ENCODE results near the gene IL19. TPM values are rescaled to one million over a fixed set of nuclear protein-coding genes. Genes with fewer than 3 reads are reported as not detected.

IL19 gene
- total and polyA plus RNA-seq, 9 donors, result not detected

GRCh38 chr1:206835186-206835585 lies 64.6 kb downstream of the IL19 start:
- intact Hi-C loops (cut with DNase I), result no loop called here
- WGBS, 3 donors, result 30 to 51% (median 39%) methylated on average over 3 of the region's 3 CpGs
- no peak overlapping the region for H3K4me3 ChIP-seq
- no peak overlapping the region for H3K27ac ChIP-seq
- no peaks in the 10 kb centered on the region for H3K9me3 ChIP-seq
- no peak for TF ChIP-seq CTCF (IDR thresholded peaks at IDR 0.05)
- TF ChIP-seq POLR2A (IDR thresholded peaks at IDR 0.05), result no peak
- TF ChIP-seq EP300 (IDR thresholded peaks at IDR 0.05), result no peak
- H3K4me1 ChIP-seq (ENCODE audit: insufficient read depth), result no peaks in the 10 kb centered on the region
- no peak for DNase-seq
- H3K36me3 ChIP-seq, result no peaks in the 10 kb centered on the region
- H3K27me3 ChIP-seq, result no peaks in the 10 kb centered on the region

- Histone ChIP-seq H3K27me3 (no peaks in the 10 kb centered on the region), H3K9me3 (no peaks in the 10 kb centered on the region), H3K4me1 (ENCODE audit: insufficient read depth) (no peaks in the 10 kb centered on the region), H3K36me3 (no peaks in the 10 kb centered on the region), H3K27ac (no peak overlapping the region), H3K4me3 (no peak overlapping the region)
- whole genome bisulfite sequencing, 3 donors, result 40 to 61% (median 54%) methylated on average over 2 of the region's 2 CpGs
- intact Hi-C loops (cut with DNase I), result no loop called here
- TF ChIP-seq CTCF (IDR thresholded peaks at IDR 0.05), result no peak
- TF ChIP-seq EP300 (IDR thresholded peaks at IDR 0.05), result no peak
- no peak for TF ChIP-seq POLR2A (IDR thresholded peaks at IDR 0.05)
- no peak for DNase-seq
Observed at GRCh38 chr1:206836111-206836510, 65.5 kb downstream of the IL19 start.

- no peak for DNase-seq
- Histone ChIP-seq H3K27me3 (no peaks in the 10 kb centered on the region), H3K4me1 (ENCODE audit: insufficient read depth) (no peaks in the 10 kb centered on the region), H3K36me3 (no peaks in the 10 kb centered on the region), H3K27ac (no peak overlapping the region), H3K9me3 (no peaks in the 10 kb centered on the region), H3K4me3 (no peak overlapping the region)
- intact Hi-C loops (cut with DNase I), result no loop called here
- no peak for TF ChIP-seq POLR2A (IDR thresholded peaks at IDR 0.05)
- TF ChIP-seq EP300 (IDR thresholded peaks at IDR 0.05), result no peak
- TF ChIP-seq CTCF (IDR thresholded peaks at IDR 0.05), result no peak
- 82 to 86% (median 85%) methylated on average over 4 of the region's 4 CpGs for WGBS, 3 donors
Observed at GRCh38 chr1:206839006-206839560, 68.5 kb downstream of the IL19 start.

GRCh38 chr1:206839857-206840256 lies 69.3 kb downstream of the IL19 start:
- TF ChIP-seq CTCF (IDR thresholded peaks at IDR 0.05), result no peak
- TF ChIP-seq EP300 (IDR thresholded peaks at IDR 0.05), result no peak
- no peak for TF ChIP-seq POLR2A (IDR thresholded peaks at IDR 0.05)
- H3K4me3 ChIP-seq, result no peak overlapping the region
- H3K27me3 ChIP-seq, result no peaks in the 10 kb centered on the region
- no peaks in the 10 kb centered on the region for H3K9me3 ChIP-seq
- no peak for DNase-seq
- H3K36me3 ChIP-seq, result no peaks in the 10 kb centered on the region
- H3K4me1 ChIP-seq (ENCODE audit: insufficient read depth), result no peaks in the 10 kb centered on the region
- no peak overlapping the region for H3K27ac ChIP-seq
- WGBS, 3 donors, result 50 to 69% (median 61%) methylated on average over 7 of the region's 7 CpGs
- intact Hi-C loops (cut with DNase I), result no loop called here
